ENCODE results near the gene POU2F1. TPM values are rescaled to one million over a fixed set of nuclear protein-coding genes. Genes with fewer than 3 reads are reported as not detected.

The POU2F1 gene
- total RNA-seq, 2 experiments from 2014 or later: 18.7 to 52.3 TPM

- Histone ChIP-seq H3K79me2 (ENCODE audit: insufficient read depth, low read depth, low read length) (peaks cover 81% of the 10 kb centered on the region), H3K4me3 (ENCODE audit: low read depth, low read length, poor library complexity, severe bottlenecking) (peak overlapping the region; percentile 57), H3K27ac (ENCODE audit: low read depth, low read length, poor library complexity, severe bottlenecking) (peak overlapping the region; percentile 100), H3K4me2 (ENCODE audit: low read length) (peak overlapping the region; percentile 95), H3K36me3 (ENCODE audit: insufficient read depth, low read length) (peaks cover 17% of the 10 kb centered on the region), H3K9me3 (ENCODE audit: low read length) (peaks cover 10% of the 10 kb centered on the region; the same call in 1 of the 2 replicates), H3K4me1 (ENCODE audit: insufficient read depth, low read length, poor library complexity, severe bottlenecking) (peaks cover 83% of the 10 kb centered on the region), H2AFZ (ENCODE audit: low read length) (no peak overlapping the region; the same call in 1 of the 2 replicates), H4K20me1 (ENCODE audit: insufficient read depth, low read length) (no peaks in the 10 kb centered on the region), H3K9me2 (ENCODE audit: insufficient read depth, low read length) (no peaks in the 10 kb centered on the region)
- BruUV-seq (replicated peaks): no TSS peak
- intact Hi-C loops (cut with micrococcal nuclease; ENCODE audit: unreplicated experiment): loop anchor here (1.0 to 5.0 kb wide), 3 partner anchors 26 to 270 kb away; partner anchors contain the start of gene POU2F1
- CTCF ChIA-PET (ENCODE audit: unreplicated experiment): no interaction called here
- peak; percentile 95 for DNase-seq (ENCODE audit: low spot score)
- TF ChIP-seq CTCF (conservative IDR thresholded peaks at IDR 0.05; ENCODE audit: low read length) (no peak), EZH2phosphoT487 (IDR thresholded peaks at IDR 0.05; ENCODE audit: borderline replicate concordance, low read depth, low read length) (no peak)
- POLR2A ChIA-PET: interaction anchor here (0.6 to 2.2 kb wide), 9 partner anchors 24 to 393 kb away, joined by 3 to 5 read pairs (median 4); no protein-coding TSS in a partner anchor
Observed at GRCh38 chr1:167357305-167357704, 136.6 kb downstream of the POU2F1 start.

- Histone ChIP-seq H3K4me1 (ENCODE audit: insufficient read depth, low read length, poor library complexity, severe bottlenecking) (peaks cover 89% of the 10 kb centered on the region), H3K9me2 (ENCODE audit: insufficient read depth, low read length) (no peaks in the 10 kb centered on the region), H4K20me1 (ENCODE audit: insufficient read depth, low read length) (no peaks in the 10 kb centered on the region), H3K9me3 (ENCODE audit: low read length) (peaks cover 10% of the 10 kb centered on the region; the same call in 1 of the 2 replicates), H3K36me3 (ENCODE audit: insufficient read depth, low read length) (peaks cover 9% of the 10 kb centered on the region), H3K4me2 (ENCODE audit: low read length) (peak overlapping the region; percentile 95), H3K27ac (ENCODE audit: low read depth, low read length, poor library complexity, severe bottlenecking) (peak overlapping the region; percentile 100), H3K4me3 (ENCODE audit: low read depth, low read length, poor library complexity, severe bottlenecking) (peak overlapping the region; percentile 61), H2AFZ (ENCODE audit: low read length) (no peak overlapping the region), H3K79me2 (ENCODE audit: insufficient read depth, low read depth, low read length) (peaks cover 80% of the 10 kb centered on the region)
- TF ChIP-seq EZH2phosphoT487 (IDR thresholded peaks at IDR 0.05; ENCODE audit: borderline replicate concordance, low read depth, low read length) (no peak), CTCF (conservative IDR thresholded peaks at IDR 0.05; ENCODE audit: low read length) (no peak)
- POLR2A ChIA-PET: interaction anchor here (0.7 to 2.2 kb wide), 5 partner anchors 9 to 140 kb away, joined by 3 to 7 read pairs (median 4); no protein-coding TSS in a partner anchor
- BruUV-seq (replicated peaks): no TSS peak
- intact Hi-C loops (cut with micrococcal nuclease; ENCODE audit: unreplicated experiment): loop anchor here (5.0 kb wide), 1 partner anchor 268 kb away; no protein-coding TSS in a partner anchor
- CTCF ChIA-PET (ENCODE audit: unreplicated experiment): no interaction called here
- no peak for DNase-seq (ENCODE audit: low spot score)
Observed at GRCh38 chr1:167359295-167359694, 138.6 kb downstream of the POU2F1 start.

GRCh38 chr1:167360120-167360519 lies 139.4 kb downstream of the POU2F1 start:
- no peak for DNase-seq (ENCODE audit: low spot score)
- Histone ChIP-seq H3K9me3 (ENCODE audit: low read length) (peaks cover 1% of the 10 kb centered on the region; the same call in 1 of the 2 replicates), H3K4me2 (ENCODE audit: low read length) (peak overlapping the region; percentile 95), H3K36me3 (ENCODE audit: insufficient read depth, low read length) (peaks cover under 1% of the 10 kb centered on the region), H3K9me2 (ENCODE audit: insufficient read depth, low read length) (no peaks in the 10 kb centered on the region), H2AFZ (ENCODE audit: low read length) (peak overlapping the region; percentile 74; the same call in 1 of the 2 replicates), H3K4me1 (ENCODE audit: insufficient read depth, low read length, poor library complexity, severe bottlenecking) (peaks cover 88% of the 10 kb centered on the region), H3K79me2 (ENCODE audit: insufficient read depth, low read depth, low read length) (peaks cover 78% of the 10 kb centered on the region), H3K4me3 (ENCODE audit: low read depth, low read length, poor library complexity, severe bottlenecking) (peak overlapping the region; percentile 61), H3K27ac (ENCODE audit: low read depth, low read length, poor library complexity, severe bottlenecking) (peak overlapping the region; percentile 100), H4K20me1 (ENCODE audit: insufficient read depth, low read length) (no peaks in the 10 kb centered on the region)
- intact Hi-C loops (cut with micrococcal nuclease; ENCODE audit: unreplicated experiment): no loop called here
- TF ChIP-seq CTCF (conservative IDR thresholded peaks at IDR 0.05; ENCODE audit: low read length) (no peak), EZH2phosphoT487 (IDR thresholded peaks at IDR 0.05; ENCODE audit: borderline replicate concordance, low read depth, low read length) (no peak)
- POLR2A ChIA-PET: interaction anchor here (0.7 to 1.8 kb wide), 3 partner anchors 10 to 14 kb away, joined by 3 to 7 read pairs (median 4); no protein-coding TSS in a partner anchor
- CTCF ChIA-PET (ENCODE audit: unreplicated experiment): no interaction called here
- no TSS peak for BruUV-seq (replicated peaks)
